SK-N-MC (cell line): Measurements from ENCODE around the gene ZNF417.

Experiments used
- DNase-seq: peaks from one replicate; pipeline ENCODE4 v3.0.0-alpha.2; 2011; ENCODE audit warnings: low read depth, low spot score
- H3K27ac ChIP-seq: fragments of 200-600 bp; sonication (generic); 2 replicates; pipeline ENCODE4 v1.5.1; 2016; ENCODE audit warnings: mixed run types
- H3K36me3 ChIP-seq: fragments of 200-600 bp; sonication (generic); 2 replicates; pipeline ENCODE4 v1.6.1; 2017; ENCODE audit warnings: antibody characterized with exemption, low read length, mixed read lengths; ENCODE audit not compliant: insufficient read depth
- H3K4me3 ChIP-seq: fragments of 200-600 bp; sonication (generic); 2 replicates; pipeline ENCODE4 v1.5.1; 2016
- H3K9ac ChIP-seq: fragments of 200-600 bp; sonication (generic); 2 replicates; pipeline ENCODE4 v1.8.0; 2017; ENCODE audit warnings: mixed run types, mixed read lengths; ENCODE audit not compliant: insufficient read length
- H3K9me3 ChIP-seq: fragments of 200-600 bp; sonication (generic); 2 replicates; pipeline ENCODE4 v1.6.1; 2017; ENCODE audit warnings: low read depth, mild to moderate bottlenecking, antibody characterized with exemption, low read length, moderate library complexity, mixed read lengths
- EZH2 ChIP-seq: fragments of 200-600 bp; sonication (generic); IDR thresholded peaks from one replicate; pipeline ENCODE4 v1.6.1; 2017; ENCODE audit warnings: antibody characterized with exemption
- FOXP2 ChIP-seq: optimal IDR thresholded peaks from 2 replicates; pipeline ENCODE3; 2011; ENCODE audit warnings: mild to moderate bottlenecking, moderate library complexity; ENCODE audit not compliant: insufficient read depth; ENCODE audit errors: extremely low read length, control extremely low read depth
- POLR2AphosphoS5 ChIP-seq: IDR thresholded peaks from 2 replicates; pipeline ENCODE4 v1.6.1; 2012; ENCODE audit warnings: mild to moderate bottlenecking, low read depth, low read length, borderline replicate concordance

ZNF417 gene

GRCh38 chr19:57946316-57946715 lies 29.9 kb upstream of the ZNF417 start:
- Histone ChIP-seq H3K4me3 (peak overlapping the region; percentile 85), H3K9ac (no peak overlapping the region), H3K9me3 (peaks cover 22% of the 10 kb centered on the region)

GRCh38 chr19:57941593-57941992 lies 25.2 kb upstream of the ZNF417 start:
- Histone ChIP-seq H3K36me3 (peaks cover 45% of the 10 kb centered on the region), H3K27ac (no peak overlapping the region), H3K9me3 (peaks cover 20% of the 10 kb centered on the region), H3K9ac (no peak overlapping the region), H3K4me3 (no peak overlapping the region)
- no peak for DNase-seq
- TF ChIP-seq POLR2AphosphoS5 (no peak), EZH2 (no peak), FOXP2 (no peak)

More at GRCh38 chr19:57946316-57946715, 29.9 kb upstream of the ZNF417 start:
- Histone ChIP-seq H3K27ac (no peak overlapping the region), H3K36me3 (peaks cover 29% of the 10 kb centered on the region)
- no peak for DNase-seq
- TF ChIP-seq EZH2, result no peak
- TF ChIP-seq FOXP2, result no peak
- TF ChIP-seq POLR2AphosphoS5, result no peak

GRCh38 chr19:57935731-57936130 lies 19.3 kb upstream of the ZNF417 start:
- Histone ChIP-seq H3K27ac (no peak overlapping the region), H3K9ac (no peak overlapping the region), H3K9me3 (no peaks in the 10 kb centered on the region; the same call in 1 of the 2 replicates), H3K4me3 (no peak overlapping the region), H3K36me3 (peaks cover 10% of the 10 kb centered on the region)
- DNase-seq, result no peak
- TF ChIP-seq EZH2 (no peak), POLR2AphosphoS5 (no peak), FOXP2 (no peak)

- Histone ChIP-seq H3K27ac (no peak within 1 kb of the TSS), H3K9me3 (no peaks in the 10 kb centered on the region; the same call in 1 of the 2 replicates), H3K9ac (no peak within 1 kb of the TSS), H3K36me3 (peaks cover 5% of the 10 kb centered on the region; the same call in 1 of the 2 replicates), H3K4me3 (peak within 1 kb of the TSS; percentile 76)
- DNase-seq, result no peak
- TF ChIP-seq FOXP2, result no peak
- no peak for TF ChIP-seq EZH2
- no peak; the same call in 1 of the 2 replicates for TF ChIP-seq POLR2AphosphoS5
Measured at GRCh38 chr19:57934820-57935665, 18.7 kb upstream of the ZNF417 start, which contains the start of gene ZNF418. ZNF418 (minus strand) TSS chr19:57935402; CDS start chr19:57933822, 1,580 bp downstream.

- H3K36me3 ChIP-seq, result peaks cover 11% of the 10 kb centered on the region; the same call in 1 of the 2 replicates
- H3K9ac ChIP-seq, result no peak overlapping the region
- no peak for DNase-seq
- no peak overlapping the region for H3K4me3 ChIP-seq
- no peak overlapping the region for H3K27ac ChIP-seq
- TF ChIP-seq POLR2AphosphoS5, result no peak
- H3K9me3 ChIP-seq, result no peaks in the 10 kb centered on the region
Measured at GRCh38 chr19:57927587-57927986, 11.2 kb upstream of the ZNF417 start.

- no peak for TF ChIP-seq FOXP2
- no peak for TF ChIP-seq EZH2
- no peak for TF ChIP-seq POLR2AphosphoS5
- Histone ChIP-seq H3K9ac (no peak overlapping the region), H3K27ac (no peak overlapping the region), H3K9me3 (0 out of 2 replicates have a peak, but pooled peaks cover 4% of the 10 kb centered on the region), H3K4me3 (no peak overlapping the region), H3K36me3 (peaks cover 33% of the 10 kb centered on the region)
- DNase-seq, result no peak
Measured at GRCh38 chr19:57914531-57914930, 1.9 kb downstream of the ZNF417 start.

GRCh38 chr19:57907394-57907793 lies 9.0 kb downstream of the ZNF417 start:
- peaks cover 39% of the 10 kb centered on the region for H3K36me3 ChIP-seq
- no peak for DNase-seq

GRCh38 chr19:57905258-57905657 lies 11.1 kb downstream of the ZNF417 start:
- H3K9ac ChIP-seq, result no peak overlapping the region
- peaks cover 19% of the 10 kb centered on the region; the same call in 1 of the 2 replicates for H3K36me3 ChIP-seq
- 0 out of 2 replicates have a peak, but pooled peaks cover 2% of the 10 kb centered on the region for H3K9me3 ChIP-seq
- H3K27ac ChIP-seq, result no peak overlapping the region
- TF ChIP-seq POLR2AphosphoS5, result no peak
- TF ChIP-seq FOXP2, result no peak
- no peak for TF ChIP-seq EZH2
- no peak for DNase-seq
- H3K4me3 ChIP-seq, result no peak overlapping the region

More at GRCh38 chr19:57907394-57907793, 9.0 kb downstream of the ZNF417 start:
- Histone ChIP-seq H3K9me3 (0 out of 2 replicates have a peak, but pooled peaks cover 2% of the 10 kb centered on the region), H3K4me3 (no peak overlapping the region), H3K9ac (no peak overlapping the region), H3K27ac (no peak overlapping the region)
- no peak for TF ChIP-seq EZH2
- TF ChIP-seq FOXP2, result no peak
- TF ChIP-seq POLR2AphosphoS5, result no peak
